ENCODE data around the gene SPATA3. TPM values are rescaled to one million over a fixed set of nuclear protein-coding genes. Genes with fewer than 3 reads are reported as not detected.

Gene SPATA3
- total and polyA plus RNA-seq, 2 of the 13 experiments (the other 11 are each of a cell fraction or from before 2014, with no cell fraction given): not detected

- TF ChIP-seq ZNF12 (CRISPR knock-in tag; IDR thresholded peaks at IDR 0.05): no peak
- TF ChIP-seq LCORL (IDR thresholded peaks at IDR 0.05): no peak
- no peak for TF ChIP-seq LCORL (CRISPR knock-in tag; IDR thresholded peaks at IDR 0.05)
- no peak for TF ChIP-seq MTF1 (CRISPR knock-in tag; IDR thresholded peaks at IDR 0.05)
- TF ChIP-seq RFXANK (CRISPR knock-in tag; IDR thresholded peaks at IDR 0.05): no peak
- TF ChIP-seq HHEX (CRISPR knock-in tag; IDR thresholded peaks at IDR 0.05): no peak
- no peak for TF ChIP-seq NONO (IDR thresholded peaks at IDR 0.05)
- TF ChIP-seq NONO (CRISPR knock-in tag; conservative IDR thresholded peaks at IDR 0.05): no peak
- TF ChIP-seq EZH2 (conservative IDR thresholded peaks at IDR 0.05; ENCODE audit: low read depth, low read length): no peak
- TF ChIP-seq THAP8 (CRISPR knock-in tag; IDR thresholded peaks at IDR 0.05; ENCODE audit: borderline replicate concordance): no peak
- no peak for TF ChIP-seq MTERF4 (CRISPR knock-in tag; IDR thresholded peaks at IDR 0.05)
- TF ChIP-seq TEAD2 (CRISPR knock-in tag; IDR thresholded peaks at IDR 0.05): no peak
These were observed 6.0 kb downstream of the SPATA3 start (continued) for GRCh38 chr2:231001921-231002320.

- Histone ChIP-seq H2AFZ (ENCODE audit: low read length) (no peak overlapping the region), H3K4me3 (replicated peaks in 1 of 3; ENCODE audit: insufficient read depth in 1 of 3, low read depth in 2 of 3, low read length in 3 of 3) (no peak overlapping the region), H3K4me2 (ENCODE audit: low read depth, low read length) (no peak overlapping the region), H3K4me1 (ENCODE audit: insufficient read depth, low read length) (peaks cover 27% of the 10 kb centered on the region), H3K27ac (ENCODE audit: extremely low read length, insufficient read depth, low read length) (no peak overlapping the region), H3K27me3 (ENCODE audit: control insufficient read depth in 1 of 2, insufficient read depth in 2 of 2, low read length in 2 of 2) (peaks cover 0 to 24% of the 10 kb centered on the region in 2 experiments; a peak in 2 of 5 replicates), H3K9me3 (ENCODE audit: low read length) (peaks cover 4% of the 10 kb centered on the region; the same call in 1 of the 2 replicates), H3K9ac (ENCODE audit: insufficient read depth, low read depth, low read length) (no peak overlapping the region), H3K79me2 (ENCODE audit: insufficient read depth, low read length) (no peaks in the 10 kb centered on the region), H4K20me1 (ENCODE audit: insufficient read depth, low read length) (no peaks in the 10 kb centered on the region), H3K36me3 (replicated peaks in 1 of 2; ENCODE audit: control insufficient read depth in 1 of 2, insufficient read depth in 2 of 2, low read length in 2 of 2) (no peaks in the 10 kb centered on the region)
- ChIA-PET CTCF (ENCODE audit: low intra/inter-chr PET ratio, low total read pairs) (no interaction called here), POLR2A (interaction anchor here (1.2 to 2.7 kb wide), 2 partner anchors 48 to 50 kb away, joined by 5 to 8 read pairs; no protein-coding TSS in a partner anchor)
- DNase-seq (ENCODE audit: low spot score) (no peak), ATAC-seq (no peak), FAIRE-seq (no peak)
- intact Hi-C loops (cut with micrococcal nuclease; ENCODE audit: unreplicated experiment) (no loop called here), in situ Hi-C loops (cut with HindIII; ENCODE audit: extremely low pct_ligation_motif_present, low pct_unique_long_range_greater_than_20kb) (no loop called here)
- WGBS (ENCODE audit: low lambda C conversion rate): 44% methylated on average over 8 of the region's 10 CpGs
- BruUV-seq (replicated peaks): no TSS peak
- TF ChIP-seq ZNF446 (CRISPR knock-in tag; IDR thresholded peaks at IDR 0.05): no peak
- no peak for TF ChIP-seq NBN (conservative IDR thresholded peaks at IDR 0.05)
- TF ChIP-seq NFE2L2 (IDR thresholded peaks at IDR 0.05; ENCODE audit: low read length): no peak
- TF ChIP-seq ISL2 (CRISPR knock-in tag; IDR thresholded peaks at IDR 0.05): no peak
- no peak for TF ChIP-seq ZSCAN21 (CRISPR knock-in tag; IDR thresholded peaks at IDR 0.05; ENCODE audit: borderline replicate concordance)
- no peak for TF ChIP-seq SIN3B (IDR thresholded peaks at IDR 0.05; ENCODE audit: low read length)
- TF ChIP-seq MIER3 (CRISPR knock-in tag; IDR thresholded peaks at IDR 0.05; ENCODE audit: borderline replicate concordance): no peak
- TF ChIP-seq PPARG (CRISPR knock-in tag; conservative IDR thresholded peaks at IDR 0.05): no peak
- TF ChIP-seq ZXDC (CRISPR knock-in tag; IDR thresholded peaks at IDR 0.05): no peak
- no peak for TF ChIP-seq MAF1 (CRISPR knock-in tag; IDR thresholded peaks at IDR 0.05; ENCODE audit: borderline replicate concordance)
- no peak for TF ChIP-seq SP4 (CRISPR knock-in tag; IDR thresholded peaks at IDR 0.05)
- no peak for TF ChIP-seq ZNF615 (CRISPR knock-in tag; IDR thresholded peaks at IDR 0.05; ENCODE audit: borderline replicate concordance)
- no peak for TF ChIP-seq AHR (CRISPR knock-in tag; IDR thresholded peaks at IDR 0.05)
- no peak for TF ChIP-seq RBFOX2 (IDR thresholded peaks at IDR 0.05; ENCODE audit: low read depth, low read length)
These were observed 6.7 kb downstream of the SPATA3 start for GRCh38 chr2:231002641-231003040.
